H1 (cell line): ENCODE measurements around the gene TCEA3. TPM values are rescaled to one million over a fixed set of nuclear protein-coding genes. Genes with fewer than 3 reads are reported as not detected.

Experiments used
- CHD1 ChIP-seq: IDR thresholded peaks from 2 replicates; pipeline ENCODE4 v1.6.1; 2012; ENCODE audit warnings: low read depth, low read length, improper control_type of control experiment
- PHF8 ChIP-seq: fragments of 200-600 bp; sonication (generic); conservative IDR thresholded peaks from 2 replicates; pipeline ENCODE4 v1.7.1; 2012; ENCODE audit warnings: low read depth, mild to moderate bottlenecking, inconsistent platforms, low read length, moderate library complexity
- RAD21 ChIP-seq, 2 experiments: IDR thresholded peaks in 1 of 2; conservative IDR thresholded peaks in 1 of 2; 2 replicates each; pipeline ENCODE4 v1.6.1; 2011; ENCODE audit warnings: low read depth in 2 of 2, low read length in 2 of 2, improper control_type of control experiment in 1 of 2, inconsistent platforms in 1 of 2, mild to moderate bottlenecking in 1 of 2, moderate library complexity in 1 of 2
- RBBP5 ChIP-seq: IDR thresholded peaks from 2 replicates; pipeline ENCODE4 v1.7.1; 2012; ENCODE audit warnings: low read depth, mild to moderate bottlenecking, inconsistent platforms, low read length, moderate library complexity, borderline replicate concordance
- SIN3A ChIP-seq, 2 experiments: IDR thresholded peaks in 1 of 2; conservative IDR thresholded peaks in 1 of 2; 2 replicates each; pipeline ENCODE4 v1.6.1; 2011 to 2012; ENCODE audit warnings: low read length in 2 of 2, improper control_type of control experiment in 1 of 2, low read depth in 1 of 2, mild to moderate bottlenecking in 1 of 2
- polyA plus RNA-seq, 7 experiments: library from polyadenylated mRNA; depleted of rRNA in 3 of 7; stranded (reverse) in 5 of 7; unstranded in 2 of 7; fragments of >200 nt in 5 of 7; fragments of 200-250 nt in 2 of 7; gene quantifications; 1 replicate in 5 of 7; 2 replicates in 1 of 7; 4 replicates in 1 of 7; pipeline versions ENCODE4 v1.2.1 to v1.2.3, GENCODE V29; 2011 to 2013; ENCODE audit warnings: missing spikeins in 2 of 7, mixed read lengths in 2 of 7
- total RNA-seq: library from RNA; stranded (reverse); fragmentation: NEBNext Ultra II Directional; extraction: Animal tissue kit (Norgen Biotek cat#: 25700); gene quantifications from 2 replicates; pipeline ENCODE4 v1.2.1, GENCODE V29; 2021

The TCEA3 gene
- total and polyA plus RNA-seq, 2 of the 8 experiments (the other 6 are each of a cell fraction or from before 2014, with no cell fraction given), result 0.08 TPM; not detected in 1

DNA sequence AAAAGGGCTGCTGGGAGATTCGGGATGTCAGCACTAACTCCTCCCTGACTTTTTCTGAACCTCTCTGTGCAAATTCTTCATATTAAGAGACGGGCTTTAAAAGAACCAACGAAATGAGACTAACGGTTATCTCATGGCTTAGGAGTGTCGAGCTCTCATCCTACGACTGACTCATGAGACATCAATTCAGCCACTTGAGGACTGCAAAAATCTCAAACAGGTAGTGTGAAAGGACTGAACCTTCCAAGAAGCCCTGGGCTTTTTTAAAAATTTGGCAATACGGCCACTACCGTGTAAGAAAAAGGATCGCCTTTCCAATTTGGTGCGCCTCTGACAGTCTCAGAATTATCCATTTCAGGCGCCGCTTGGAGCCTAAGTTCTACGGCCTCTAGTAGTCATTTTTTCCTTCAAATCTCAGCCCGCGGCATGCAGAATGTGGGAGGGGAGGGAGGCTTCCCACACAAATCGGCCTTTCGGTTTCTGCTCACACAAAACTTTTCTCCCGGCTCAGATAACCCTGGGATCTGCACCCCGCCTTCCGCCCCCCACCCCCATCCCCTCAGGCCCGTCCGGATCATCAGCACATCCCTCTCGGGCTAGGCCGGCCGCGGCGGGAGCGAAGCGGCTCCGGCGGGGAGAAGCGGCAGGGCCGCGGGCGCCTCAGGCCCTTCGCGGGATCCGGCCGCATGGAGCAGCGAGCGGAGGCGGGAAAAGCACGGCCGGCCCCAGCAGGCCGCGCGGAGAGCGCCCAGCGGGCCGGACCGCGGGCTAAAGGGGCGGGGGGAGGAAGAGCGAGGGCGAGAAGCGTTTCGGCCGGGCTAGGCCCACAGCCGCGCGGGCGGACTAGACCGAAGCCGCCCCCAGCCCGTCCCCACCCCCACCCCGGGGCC, 81.1 kb downstream of the TCEA3 start (continued):
- TF ChIP-seq RBBP5, result no peak
- 0 out of 4 replicates have a peak, but pooled peaks of 1 of the 2 experiments have one; percentile 12 for TF ChIP-seq SIN3A (conservative IDR thresholded peaks at IDR 0.05 in 1 of 2, IDR thresholded peaks at IDR 0.05 in 1 of 2; ENCODE audit: low read depth in 1 of 2, low read length in 2 of 2)
- TF ChIP-seq RAD21 (IDR thresholded peaks at IDR 0.05 in 1 of 2, conservative IDR thresholded peaks at IDR 0.05 in 1 of 2; ENCODE audit: low read depth in 2 of 2, low read length in 2 of 2), result no peak
- TF ChIP-seq CHD1, result no peak
- TF ChIP-seq PHF8, result 0 out of 2 replicates have a peak, but pooled peaks have one; percentile 72
